Testis (tissue), 3 donors: ENCODE results near the gene AFF1. TPM values are rescaled to one million over a fixed set of nuclear protein-coding genes. Genes with fewer than 3 reads are reported as not detected.

Source experiments
- DNase-seq: peaks from one replicate; pipeline ENCODE4 v3.0.0-alpha.2; 2019
- H3K27ac ChIP-seq, 2 donors: fragments of 200-600 bp; sonication (generic); one replicate each; pipeline ENCODE4 v1.5.1; 2019
- H3K27me3 ChIP-seq: fragments of 200-600 bp; sonication (generic); one replicate; pipeline ENCODE4 v1.5.1; 2019
- H3K36me3 ChIP-seq: fragments of 200-600 bp; sonication (generic); one replicate; pipeline ENCODE4 v1.5.1; 2017; ENCODE audit warnings: low read depth; ENCODE audit errors: missing control alignments
- H3K4me1 ChIP-seq: fragments of 200-600 bp; sonication (generic); one replicate; pipeline ENCODE4 v1.5.1; 2019
- H3K4me3 ChIP-seq, 2 donors: fragments of 200-600 bp; sonication (generic); one replicate each; pipeline ENCODE4 v1.5.1; 2017 to 2019
- H3K9me3 ChIP-seq: fragments of 200-600 bp; sonication (generic); one replicate; pipeline ENCODE4 v1.5.1; 2017
- POLR2A ChIP-seq: fragments of 450-650 bp; IDR thresholded peaks from one replicate; pipeline ENCODE4 v1.6.1; 2017; ENCODE audit warnings: antibody characterized with exemption, mild to moderate bottlenecking, moderate library complexity
- WGBS, 2 donors: methylation state at CpG; one replicate each; pipeline ENCODE4 v1.1.5; 2018; 5-methylcytosine and 5-hydroxymethylcytosine counted together
- intact Hi-C: fragments of 100-400 bp; cut with DNase I; formaldehyde crosslinking; loops from one replicate; pipeline ENCODE4 v1.15.1; 2023; ENCODE audit warnings: low total_unique reads
- polyA plus RNA-seq: library from polyadenylated mRNA; stranded (reverse); fragments of 350-450 nt; fragmentation: Illumina TruSeq; extraction: RNeasy Lipid Tissue Mini Kit (QIAGEN cat#74804); gene quantifications from one replicate; pipeline ENCODE4 v1.2.3, GENCODE V29; 2014; ENCODE audit warnings: low read depth, low replicate concordance; ENCODE audit not compliant: insufficient read depth
- total RNA-seq, 2 donors: library from RNA; depleted of rRNA; stranded (reverse); fragments of >200 nt; gene quantifications; one replicate each; pipeline ENCODE4 v1.2.3, GENCODE V29; 2016
- TF ChIP-seq, protein P1 (sequence below), 3 experiments: fragments of 450-650 bp in 2 of 3; fragments of 200-600 bp in 1 of 3; sonication (generic) in 1 of 3; IDR thresholded peaks; one replicate each; pipeline ENCODE4 v1.5.1; 2016 to 2019; ENCODE audit warnings: antibody characterized with exemption in 3 of 3, mild to moderate bottlenecking in 2 of 3, moderate library complexity in 1 of 3

AFF1 gene
- total and polyA plus RNA-seq, 3 donors from 2014 or later, result 15.8 to 56.8 (median 53.6) TPM

DNA sequence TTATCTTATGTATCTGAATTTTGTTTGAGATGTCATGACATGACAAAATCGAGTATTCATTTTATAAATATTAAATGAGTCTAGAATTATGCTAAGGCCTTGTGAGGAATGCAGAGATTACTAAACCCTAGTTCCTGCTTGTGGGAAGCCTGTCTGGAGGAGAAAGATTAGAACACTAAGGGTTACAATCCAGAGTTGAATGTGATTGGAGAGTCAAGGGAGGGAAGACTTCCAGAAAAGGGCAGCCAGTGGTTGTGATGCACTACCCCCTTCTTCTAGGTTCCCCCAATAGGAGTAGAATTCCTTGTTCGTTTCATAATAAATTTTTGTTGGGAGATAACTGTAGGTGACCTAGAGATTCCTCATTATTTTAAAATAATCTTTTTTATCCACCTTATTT lies 141.1 kb downstream of the AFF1 start:
- intact Hi-C loops, result no loop called here

DNA sequence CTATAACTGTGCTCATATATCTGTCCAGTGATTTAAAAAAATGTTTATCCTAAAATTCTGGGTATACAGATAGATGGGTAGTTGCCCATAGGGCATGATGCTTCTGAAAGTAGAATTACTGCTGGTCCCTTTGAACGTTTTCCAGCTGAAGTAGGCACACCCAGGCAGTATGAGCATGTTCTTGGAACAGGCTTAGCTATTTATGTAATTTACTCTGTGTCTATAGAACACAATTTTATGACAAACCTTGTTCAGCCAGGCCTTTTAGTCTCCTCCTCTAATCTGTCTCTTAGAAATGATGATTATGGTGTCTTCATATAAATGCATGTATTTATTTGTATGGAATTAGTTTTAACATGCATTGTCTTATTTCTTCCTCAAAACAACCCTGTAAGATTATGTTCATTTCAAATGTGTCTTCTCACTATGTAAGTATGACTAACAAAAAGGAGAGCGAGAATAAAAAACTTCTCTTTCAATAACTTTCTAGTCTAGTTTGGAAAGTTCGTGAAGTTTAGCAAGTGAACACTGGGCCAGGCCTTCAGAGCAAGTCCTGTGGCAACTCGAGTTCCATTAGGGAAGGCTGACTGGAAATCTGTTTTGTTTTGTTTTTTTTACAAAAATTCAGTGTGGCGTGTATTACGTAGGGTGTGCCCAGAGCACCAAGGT lies 142.0 kb downstream of the AFF1 start:
- Histone ChIP-seq H3K9me3 (no peaks in the 10 kb centered on the region), H3K4me1 (peaks cover 36% of the 10 kb centered on the region), H3K36me3 (no peaks in the 10 kb centered on the region), H3K4me3 (no peak overlapping the region), H3K27ac (peak overlapping the region in 1 of 2 donors; percentile 20), H3K27me3 (no peaks in the 10 kb centered on the region)
- intact Hi-C loops, result no loop called here
- no peak for DNase-seq
- 77 to 90% methylated on average over 6 of the region's 6 CpGs for WGBS, 2 donors
- TF ChIP-seq POLR2A, result no peak
- TF ChIP-seq, protein P1, sequence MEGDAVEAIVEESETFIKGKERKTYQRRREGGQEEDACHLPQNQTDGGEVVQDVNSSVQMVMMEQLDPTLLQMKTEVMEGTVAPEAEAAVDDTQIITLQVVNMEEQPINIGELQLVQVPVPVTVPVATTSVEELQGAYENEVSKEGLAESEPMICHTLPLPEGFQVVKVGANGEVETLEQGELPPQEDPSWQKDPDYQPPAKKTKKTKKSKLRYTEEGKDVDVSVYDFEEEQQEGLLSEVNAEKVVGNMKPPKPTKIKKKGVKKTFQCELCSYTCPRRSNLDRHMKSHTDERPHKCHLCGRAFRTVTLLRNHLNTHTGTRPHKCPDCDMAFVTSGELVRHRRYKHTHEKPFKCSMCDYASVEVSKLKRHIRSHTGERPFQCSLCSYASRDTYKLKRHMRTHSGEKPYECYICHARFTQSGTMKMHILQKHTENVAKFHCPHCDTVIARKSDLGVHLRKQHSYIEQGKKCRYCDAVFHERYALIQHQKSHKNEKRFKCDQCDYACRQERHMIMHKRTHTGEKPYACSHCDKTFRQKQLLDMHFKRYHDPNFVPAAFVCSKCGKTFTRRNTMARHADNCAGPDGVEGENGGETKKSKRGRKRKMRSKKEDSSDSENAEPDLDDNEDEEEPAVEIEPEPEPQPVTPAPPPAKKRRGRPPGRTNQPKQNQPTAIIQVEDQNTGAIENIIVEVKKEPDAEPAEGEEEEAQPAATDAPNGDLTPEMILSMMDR (IDR thresholded peaks at IDR 0.05), result no peak

More for the DNA sequence above, 141.1 kb downstream of the AFF1 start:
- Histone ChIP-seq H3K4me1 (peaks cover 36% of the 10 kb centered on the region), H3K4me3 (no peak overlapping the region), H3K36me3 (no peaks in the 10 kb centered on the region), H3K9me3 (no peaks in the 10 kb centered on the region), H3K27me3 (no peaks in the 10 kb centered on the region), H3K27ac (no peak overlapping the region)
- WGBS, 2 donors, result 46 to 68% methylated on average over 2 of the region's 2 CpGs
- TF ChIP-seq, protein P1 (IDR thresholded peaks at IDR 0.05), result no peak
- TF ChIP-seq POLR2A, result no peak
- DNase-seq, result no peak

DNA sequence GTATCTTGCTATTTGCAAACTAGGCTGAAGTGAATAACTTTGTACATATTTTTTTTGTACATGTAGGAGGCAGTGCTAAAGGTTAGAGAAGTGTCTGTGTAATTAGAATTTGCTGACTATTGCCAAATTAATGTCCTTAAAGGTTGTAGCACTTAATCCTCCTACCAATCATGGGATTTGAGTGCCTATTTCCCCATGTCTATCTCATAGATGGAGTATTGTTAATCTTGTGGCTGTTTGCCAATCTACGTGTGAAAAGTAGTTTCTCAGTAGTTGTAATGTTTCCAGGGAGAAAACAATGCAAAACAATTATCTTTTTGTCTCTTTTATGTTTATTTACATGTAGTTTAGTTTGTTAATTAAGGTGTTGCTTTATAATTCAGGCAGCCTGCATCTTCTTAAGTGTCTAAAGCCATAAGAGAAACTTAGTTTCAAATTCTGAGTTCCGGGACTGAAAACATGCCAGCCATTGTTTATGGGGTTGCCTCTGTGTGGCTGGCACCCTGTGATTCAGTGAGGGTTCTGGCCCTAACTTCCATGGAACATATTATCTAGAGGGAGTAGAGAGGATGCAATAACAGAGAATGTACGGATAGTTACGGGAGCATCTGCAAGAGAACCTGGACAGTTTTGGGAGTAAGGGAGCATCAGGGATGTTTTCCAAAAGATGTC lies 143.2 kb downstream of the AFF1 start:
- intact Hi-C loops, result no loop called here
- 48 to 51% methylated on average over 4 of the region's 4 CpGs for WGBS, 2 donors
- H3K4me1 ChIP-seq, result peaks cover 34% of the 10 kb centered on the region
- no peaks in the 10 kb centered on the region for H3K9me3 ChIP-seq
- DNase-seq, result peak; percentile 34
- H3K27me3 ChIP-seq, result no peaks in the 10 kb centered on the region
- H3K36me3 ChIP-seq, result no peaks in the 10 kb centered on the region
- H3K27ac ChIP-seq, result peak overlapping the region in 1 of 2 donors; percentile 63
- H3K4me3 ChIP-seq, result no peak overlapping the region
- TF ChIP-seq POLR2A, result no peak
- TF ChIP-seq, protein P1 (IDR thresholded peaks at IDR 0.05), result no peak

DNA sequence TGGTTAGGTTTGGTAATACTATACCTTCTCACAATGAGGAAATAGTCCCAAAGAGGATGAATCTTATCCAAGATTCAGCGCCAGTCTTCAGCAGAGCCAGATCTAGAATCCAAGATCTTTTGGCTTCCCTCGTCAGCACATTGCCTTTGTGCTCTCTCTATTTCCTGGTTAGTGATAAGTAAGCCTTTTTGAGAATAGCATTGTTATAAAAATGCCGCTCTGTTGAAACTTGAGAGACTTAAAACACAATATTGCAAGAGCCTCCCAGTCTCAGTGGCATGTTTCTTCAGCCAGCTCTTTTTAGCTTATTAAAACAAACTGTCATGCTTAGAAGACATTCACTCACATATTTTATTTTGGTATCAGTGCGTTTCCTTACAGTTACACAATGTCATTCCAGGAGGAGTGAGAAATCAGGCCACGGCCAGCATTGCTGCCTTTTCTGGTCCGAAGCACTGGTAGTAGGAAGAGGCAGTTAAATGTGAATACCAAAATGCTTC lies 144.2 kb downstream of the AFF1 start:
- DNase-seq, result peak; percentile 32
- Histone ChIP-seq H3K4me3 (no peak overlapping the region), H3K36me3 (no peaks in the 10 kb centered on the region), H3K27me3 (no peaks in the 10 kb centered on the region), H3K4me1 (peaks cover 24% of the 10 kb centered on the region), H3K9me3 (no peaks in the 10 kb centered on the region), H3K27ac (peak overlapping the region in 1 of 2 donors; percentile 63)
- TF ChIP-seq, protein P1 (IDR thresholded peaks at IDR 0.05), result no peak
- TF ChIP-seq POLR2A, result no peak
- intact Hi-C loops, result no loop called here
- WGBS, 2 donors, result 34 to 40% methylated on average over 6 of the region's 6 CpGs
